SK-N-SH (cell line): ENCODE measurements around the gene KCNF1. TPM values are rescaled to one million over a fixed set of nuclear protein-coding genes. Genes with fewer than 3 reads are reported as not detected.
A peak's percentile ranks its signal among the peaks of the same experiment; 100 is the strongest.

ENCODE experiments used
- CTCF ChIA-PET: fragments of 300-600, 350-600 bp; formaldehyde crosslinking; extraction: SDS; loops from one replicate; lab custom pipeline; 2021; lab: Yijun Ruan, JAX
- POLR2A ChIA-PET: fragments of 350-600 bp; sonication (Branson Sonifier 250); formaldehyde crosslinking; extraction: SDS; loops from one replicate; lab custom pipeline; 2020; ENCODE audit warnings: antibody characterized with exemption, inconsistent platforms; lab: Yijun Ruan, JAX
- DNase-seq: peaks from one replicate; pipeline ENCODE4 v3.0.0; 2012
- H2AFZ ChIP-seq: fragments of 200-600 bp; sonication (generic); 2 replicates; pipeline ENCODE4 v1.8.1; 2016; ENCODE audit warnings: antibody characterized with exemption, mild to moderate bottlenecking, low read depth
- H3F3A ChIP-seq: fragments of 200-600 bp; sonication (generic); replicated peaks from 2 replicates; pipeline ENCODE3; 2016; ENCODE audit warnings: antibody characterized with exemption, mild to moderate bottlenecking; ENCODE audit not compliant: insufficient read depth
- H3K27ac ChIP-seq, 2 experiments: fragments of 200-500 bp in 1 of 2; fragments of 200-600 bp in 1 of 2; sonication (Bioruptor generic) in 1 of 2; sonication (generic), shearing (Covaris generic) in 1 of 2; 2 replicates each; pipeline versions ENCODE4 v1.5.1 to v1.6.1; 2014 to 2016; ENCODE audit warnings: low read depth in 2 of 2, inconsistent platforms in 1 of 2, low read length in 1 of 2, mild to moderate bottlenecking in 1 of 2, mixed read lengths in 1 of 2
- H3K27me3 ChIP-seq: fragments of 200-600 bp; sonication (generic), shearing (Covaris generic); 2 replicates; pipeline ENCODE4 v1.6.1; 2016; ENCODE audit warnings: mixed run types; ENCODE audit not compliant: insufficient read depth
- H3K36me3 ChIP-seq, 2 experiments: fragments of 200-500 bp in 1 of 2; fragments of 200-600 bp in 1 of 2; sonication (Bioruptor generic) in 1 of 2; sonication (generic) in 1 of 2; replicated peaks in 1 of 2; 2 replicates each; pipeline versions ENCODE3 to v1.5.1; 2014 to 2016; ENCODE audit warnings: low read length in 1 of 2, mild to moderate bottlenecking in 1 of 2; ENCODE audit not compliant: insufficient read depth in 2 of 2, control insufficient read depth in 1 of 2
- H3K4me1 ChIP-seq, 2 experiments: fragments of 200-500 bp in 1 of 2; fragments of 200-600 bp in 1 of 2; sonication (Bioruptor generic) in 1 of 2; sonication (generic), shearing (Covaris generic) in 1 of 2; 2 replicates each; pipeline versions ENCODE4 v1.5.1 to v1.6.1; 2014 to 2016; ENCODE audit warnings: low read depth in 1 of 2, low read length in 1 of 2, mixed run types in 1 of 2; ENCODE audit not compliant: insufficient read depth in 2 of 2, control insufficient read depth in 1 of 2
- H3K4me2 ChIP-seq: fragments of 200-600 bp; sonication (generic), shearing (Covaris generic); 2 replicates; pipeline ENCODE4 v1.6.1; 2017; ENCODE audit warnings: mixed run types
- H3K4me3 ChIP-seq, 2 experiments: fragments of 200-500 bp in 1 of 2; fragments of 200-600 bp in 1 of 2; sonication (Bioruptor generic) in 1 of 2; sonication (generic), shearing (Covaris generic) in 1 of 2; 2 replicates each; pipeline versions ENCODE4 v1.5.1 to v1.8.1; 2014 to 2016; ENCODE audit warnings: low read depth in 2 of 2, inconsistent platforms in 1 of 2, low read length in 1 of 2, mild to moderate bottlenecking in 1 of 2, mixed read lengths in 1 of 2, moderate library complexity in 1 of 2
- H3K79me2 ChIP-seq: fragments of 200-600 bp; sonication (generic); 2 replicates; pipeline ENCODE4 v1.8.1; 2017; ENCODE audit warnings: mild to moderate bottlenecking; ENCODE audit not compliant: insufficient read depth
- H3K9ac ChIP-seq: fragments of 200-600 bp; sonication (generic); 2 replicates; pipeline ENCODE4 v1.6.1; 2017; ENCODE audit warnings: mixed run types
- H3K9me2 ChIP-seq: fragments of 200-600 bp; sonication (generic); 2 replicates; pipeline ENCODE4 v1.6.1; 2017; ENCODE audit warnings: mixed run types
- H3K9me3 ChIP-seq: fragments of 200-600 bp; sonication (generic); 2 replicates; pipeline ENCODE4 v1.6.1; 2017; ENCODE audit warnings: mixed run types, mild to moderate bottlenecking, moderate library complexity
- H4K20me1 ChIP-seq: fragments of 200-600 bp; sonication (generic); 2 replicates; pipeline ENCODE4 v1.6.1; 2017; ENCODE audit warnings: mild to moderate bottlenecking, mixed run types; ENCODE audit not compliant: insufficient read depth
- CHD2 ChIP-seq: fragments of 150-350 bp; IDR thresholded peaks from 2 replicates; pipeline ENCODE4 v1.6.1; 2018; ENCODE audit warnings: low read length; ENCODE audit not compliant: partially characterized antibody
- CTCF ChIP-seq: fragments of 200-600 bp; sonication (generic); IDR thresholded peaks from 2 replicates; pipeline ENCODE4 v1.6.1; 2017; ENCODE audit warnings: antibody characterized with exemption, mild to moderate bottlenecking, moderate library complexity
- FOSL2 ChIP-seq: IDR thresholded peaks from 2 replicates; pipeline ENCODE4 v1.4.0; 2012; ENCODE audit warnings: low read depth, mild to moderate bottlenecking, moderate library complexity, borderline replicate concordance
- NFIC ChIP-seq: IDR thresholded peaks from 2 replicates; pipeline ENCODE4 v1.4.0; 2012; ENCODE audit warnings: borderline replicate concordance
- NRF1 ChIP-seq: IDR thresholded peaks from 2 replicates; pipeline ENCODE4 v1.6.1; 2012; ENCODE audit warnings: low read depth, mild to moderate bottlenecking, low read length
- PBX3 ChIP-seq: IDR thresholded peaks from 2 replicates; pipeline ENCODE4; 2012
- POLR2AphosphoS5 ChIP-seq: IDR thresholded peaks from 2 replicates; pipeline ENCODE4 v1.6.1; 2012; ENCODE audit warnings: low read depth, low read length
- RCOR1 ChIP-seq: fragments of 150-350 bp; IDR thresholded peaks from 2 replicates; pipeline ENCODE4 v1.6.1; 2017; ENCODE audit warnings: antibody characterized with exemption, low read length
- RFX5 ChIP-seq: IDR thresholded peaks from 2 replicates; pipeline ENCODE4 v1.6.1; 2012; ENCODE audit warnings: mild to moderate bottlenecking, improper control_type of control experiment, low read length
- SIN3A ChIP-seq: IDR thresholded peaks from 2 replicates; pipeline ENCODE4 v1.6.1; 2012; ENCODE audit warnings: low read depth, mild to moderate bottlenecking, low read length, moderate library complexity, borderline replicate concordance
- TCF12 ChIP-seq: IDR thresholded peaks from 2 replicates; pipeline ENCODE4 v1.4.0; 2012
- WGBS: methylation state at CpG from one replicate; pipeline ENCODE4 v1.1.6; 2017; ENCODE audit warnings: low lambda C conversion rate; 5-methylcytosine and 5-hydroxymethylcytosine counted together
- polyA plus RNA-seq, 3 experiments: library from polyadenylated mRNA; depleted of rRNA; stranded (reverse); fragments of >200 nt; gene quantifications; 2 replicates each; pipeline ENCODE4 v1.2.3, GENCODE V29; 2012
- TF ChIP-seq, protein P1 (sequence below): IDR thresholded peaks from 2 replicates; pipeline ENCODE4 v1.4.0; 2012; ENCODE audit warnings: low read depth, borderline replicate concordance

KCNF1 gene
- polyA plus RNA-seq, 1 of the 3 experiments (the other 2 are of a cell fraction): 0.23 TPM

DNA sequence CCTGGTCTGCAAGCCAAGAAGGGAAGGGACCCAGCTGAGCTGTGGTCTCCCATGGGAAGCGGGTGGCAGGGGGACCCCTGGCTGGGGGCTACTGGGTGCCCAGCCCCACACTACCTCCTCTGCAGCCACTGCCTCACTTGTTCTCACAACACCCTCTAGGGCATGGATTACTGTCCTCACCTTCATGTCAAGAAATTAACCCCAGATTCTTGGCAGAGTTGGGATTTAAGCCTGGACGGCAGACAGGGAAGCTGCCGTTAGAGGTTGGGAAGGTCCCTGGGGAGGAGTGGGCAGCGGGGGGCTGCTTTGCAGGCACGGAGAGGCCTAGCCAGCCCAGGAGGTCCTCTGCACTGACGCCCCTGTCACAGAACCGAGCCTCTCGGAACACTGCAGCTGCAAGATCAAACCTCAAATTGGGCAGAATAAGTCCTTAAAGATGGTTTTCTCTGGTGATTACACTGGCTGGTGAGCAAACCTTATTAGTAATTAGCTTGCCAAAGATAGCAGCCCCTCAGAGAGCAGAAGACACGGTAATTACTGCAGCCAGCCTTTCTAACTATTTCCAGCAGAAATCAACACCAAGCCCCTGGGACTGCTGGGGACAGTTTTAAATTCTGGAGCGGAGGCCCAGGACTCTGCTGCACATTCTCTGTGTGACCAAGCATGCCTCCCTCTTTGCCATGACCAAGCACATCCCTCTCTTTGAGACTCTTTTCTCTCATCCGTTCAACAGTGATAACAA is 35.9 kb downstream of the KCNF1 start:
- CTCF ChIA-PET: interaction anchor here (0.8 to 2.0 kb wide), 6 partner anchors 12 to 533 kb away, joined by 3 to 6 read pairs (median 3); no protein-coding TSS in a partner anchor
- POLR2A ChIA-PET: interaction anchor here (0.6 kb wide), 1 partner anchor 15 kb away, joined by 3 read pairs; no protein-coding TSS in a partner anchor

More for the DNA sequence above, 35.9 kb downstream of the KCNF1 start:
- Histone ChIP-seq H3F3A (peaks cover 7% of the 10 kb centered on the region), H3K36me3 (no peaks in the 10 kb centered on the region), H2AFZ (no peak overlapping the region; the same call in 1 of the 2 replicates), H3K4me2 (peak overlapping the region; percentile 72), H3K9ac (no peak overlapping the region), H3K9me2 (no peaks in the 10 kb centered on the region), H3K9me3 (no peaks in the 10 kb centered on the region), H3K27me3 (no peaks in the 10 kb centered on the region; the same call in 1 of the 2 replicates), H3K4me3 (no peak overlapping the region), H3K79me2 (no peaks in the 10 kb centered on the region), H4K20me1 (no peaks in the 10 kb centered on the region), H3K27ac (peak overlapping the region in 1 of 2 experiments; percentile 46; a peak in 1 of 4 replicates), H3K4me1 (peaks cover 5 to 16% of the 10 kb centered on the region in 2 experiments; a peak in 3 of 4 replicates)
- no peak for DNase-seq
- WGBS: 88% methylated on average over 6 of the region's 11 CpGs
- no peak for TF ChIP-seq NFIC
- no peak for TF ChIP-seq TCF12
- no peak for TF ChIP-seq FOSL2
- TF ChIP-seq PBX3: no peak
- TF ChIP-seq SIN3A: no peak
- no peak for TF ChIP-seq RFX5
- TF ChIP-seq POLR2AphosphoS5: no peak
- TF ChIP-seq NRF1: no peak
- no peak for TF ChIP-seq RCOR1
- no peak for TF ChIP-seq CTCF
- TF ChIP-seq, protein P1, sequence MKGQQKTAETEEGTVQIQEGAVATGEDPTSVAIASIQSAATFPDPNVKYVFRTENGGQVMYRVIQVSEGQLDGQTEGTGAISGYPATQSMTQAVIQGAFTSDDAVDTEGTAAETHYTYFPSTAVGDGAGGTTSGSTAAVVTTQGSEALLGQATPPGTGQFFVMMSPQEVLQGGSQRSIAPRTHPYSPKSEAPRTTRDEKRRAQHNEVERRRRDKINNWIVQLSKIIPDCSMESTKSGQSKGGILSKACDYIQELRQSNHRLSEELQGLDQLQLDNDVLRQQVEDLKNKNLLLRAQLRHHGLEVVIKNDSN: no peak
- no peak for TF ChIP-seq CHD2
